Osteoblast (primary cell): ENCODE measurements around the gene MRPL4. TPM values are rescaled to one million over a fixed set of nuclear protein-coding genes. Genes with fewer than 3 reads are reported as not detected.

Experiments used
- DNase-seq: peaks from one replicate; pipeline ENCODE4 v3.0.0; 2011; ENCODE audit warnings: low spot score, mixed read lengths; ENCODE audit not compliant: insufficient read length; ENCODE audit errors: missing footprints
- H2AFZ ChIP-seq: 2 replicates; pipeline ENCODE4 v1.6.0; 2011; ENCODE audit warnings: mild to moderate bottlenecking, low read length
- H3K27ac ChIP-seq: 2 replicates; pipeline ENCODE4 v1.5.1; 2011; ENCODE audit warnings: mild to moderate bottlenecking, low read depth, low read length, moderate library complexity
- H3K27me3 ChIP-seq: 2 replicates; pipeline ENCODE4 v1.6.0; 2012; ENCODE audit warnings: mild to moderate bottlenecking, control low read depth, inconsistent platforms, low read length, moderate library complexity; ENCODE audit not compliant: insufficient read depth
- H3K36me3 ChIP-seq: 2 replicates; pipeline ENCODE4 v1.5.1; 2011; ENCODE audit warnings: mild to moderate bottlenecking, low read length, control low read depth, moderate library complexity; ENCODE audit not compliant: insufficient read depth
- H3K4me1 ChIP-seq: 2 replicates; pipeline ENCODE4 v1.5.1; 2011; ENCODE audit warnings: mild to moderate bottlenecking, low read length, control low read depth, moderate library complexity; ENCODE audit not compliant: insufficient read depth
- H3K4me2 ChIP-seq: 2 replicates; pipeline ENCODE4 v1.6.0; 2011; ENCODE audit warnings: mild to moderate bottlenecking, low read length; ENCODE audit not compliant: insufficient read depth
- H3K4me3 ChIP-seq: fragments of 200-600 bp; sonication (generic); 3 replicates; pipeline ENCODE4 v1.5.1; 2012; ENCODE audit warnings: mild to moderate bottlenecking, low read length, inconsistent platforms; ENCODE audit not compliant: insufficient read depth
- H3K79me2 ChIP-seq: 2 replicates; pipeline ENCODE4 v1.6.0; 2012; ENCODE audit warnings: mild to moderate bottlenecking, low read length, control low read depth, inconsistent platforms; ENCODE audit not compliant: insufficient read depth
- H3K9me3 ChIP-seq: 2 replicates; pipeline ENCODE4 v1.5.1; 2011; ENCODE audit warnings: low read depth, low read length, control low read depth
- H4K20me1 ChIP-seq: 2 replicates; pipeline ENCODE4 v1.6.0; 2012; ENCODE audit warnings: mild to moderate bottlenecking, low read length, control low read depth; ENCODE audit not compliant: insufficient read depth
- total RNA-seq: library from RNA; depleted of rRNA; stranded (reverse); fragments of >200 nt; gene quantifications from 2 replicates; pipeline ENCODE4 v1.2.3, GENCODE V29; 2012
- TF ChIP-seq, protein P1 (sequence below): IDR thresholded peaks from 2 replicates; pipeline ENCODE4 v1.5.1; 2011; ENCODE audit warnings: mild to moderate bottlenecking, low read depth, low read length, moderate library complexity; ENCODE audit errors: extremely low read depth

MRPL4 gene
- total RNA-seq, 1 donor, result 37.3 TPM

DNA sequence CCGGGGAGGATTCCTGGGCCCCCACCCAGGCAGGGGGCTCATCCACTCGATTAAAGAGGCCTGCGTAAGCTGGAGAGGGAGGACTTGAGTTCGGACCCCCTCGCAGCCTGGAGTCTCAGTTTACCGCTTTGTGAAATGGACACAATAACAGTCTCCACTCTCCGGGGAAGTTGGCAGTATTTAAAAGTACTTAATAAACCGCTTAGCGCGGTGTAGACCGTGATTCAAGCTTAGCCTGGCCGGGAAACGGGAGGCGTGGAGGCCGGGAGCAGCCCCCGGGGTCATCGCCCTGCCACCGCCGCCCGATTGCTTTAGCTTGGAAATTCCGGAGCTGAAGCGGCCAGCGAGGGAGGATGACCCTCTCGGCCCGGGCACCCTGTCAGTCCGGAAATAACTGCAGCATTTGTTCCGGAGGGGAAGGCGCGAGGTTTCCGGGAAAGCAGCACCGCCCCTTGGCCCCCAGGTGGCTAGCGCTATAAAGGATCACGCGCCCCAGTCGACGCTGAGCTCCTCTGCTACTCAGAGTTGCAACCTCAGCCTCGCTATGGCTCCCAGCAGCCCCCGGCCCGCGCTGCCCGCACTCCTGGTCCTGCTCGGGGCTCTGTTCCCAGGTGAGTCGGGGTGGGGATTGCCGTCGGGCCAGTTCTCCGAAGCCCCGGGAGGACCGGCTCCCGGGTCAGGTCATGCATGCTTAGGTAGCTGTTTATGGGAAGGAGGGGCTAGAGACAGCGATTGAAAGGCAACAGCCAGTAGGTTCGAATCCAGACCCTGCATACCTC, 18.8 kb downstream of the MRPL4 start, which contains the start of gene ICAM1:
TSS of gene ICAM1 (plus strand) at position 505 of the 779 bp plus-strand sequence. CDS start at position 545, 40 bp downstream.
- peak within 1 kb of the TSS; percentile 66 for H3K4me3 ChIP-seq
- TF ChIP-seq, protein P1, sequence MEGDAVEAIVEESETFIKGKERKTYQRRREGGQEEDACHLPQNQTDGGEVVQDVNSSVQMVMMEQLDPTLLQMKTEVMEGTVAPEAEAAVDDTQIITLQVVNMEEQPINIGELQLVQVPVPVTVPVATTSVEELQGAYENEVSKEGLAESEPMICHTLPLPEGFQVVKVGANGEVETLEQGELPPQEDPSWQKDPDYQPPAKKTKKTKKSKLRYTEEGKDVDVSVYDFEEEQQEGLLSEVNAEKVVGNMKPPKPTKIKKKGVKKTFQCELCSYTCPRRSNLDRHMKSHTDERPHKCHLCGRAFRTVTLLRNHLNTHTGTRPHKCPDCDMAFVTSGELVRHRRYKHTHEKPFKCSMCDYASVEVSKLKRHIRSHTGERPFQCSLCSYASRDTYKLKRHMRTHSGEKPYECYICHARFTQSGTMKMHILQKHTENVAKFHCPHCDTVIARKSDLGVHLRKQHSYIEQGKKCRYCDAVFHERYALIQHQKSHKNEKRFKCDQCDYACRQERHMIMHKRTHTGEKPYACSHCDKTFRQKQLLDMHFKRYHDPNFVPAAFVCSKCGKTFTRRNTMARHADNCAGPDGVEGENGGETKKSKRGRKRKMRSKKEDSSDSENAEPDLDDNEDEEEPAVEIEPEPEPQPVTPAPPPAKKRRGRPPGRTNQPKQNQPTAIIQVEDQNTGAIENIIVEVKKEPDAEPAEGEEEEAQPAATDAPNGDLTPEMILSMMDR, result no peak
- no peaks in the 10 kb centered on the region for H4K20me1 ChIP-seq
- peaks cover 11% of the 10 kb centered on the region for H3K4me1 ChIP-seq
- no peaks in the 10 kb centered on the region for H3K36me3 ChIP-seq
- peak within 1 kb of the TSS; percentile 80 for H2AFZ ChIP-seq
- H3K4me2 ChIP-seq, result peak within 1 kb of the TSS; percentile 74
- no peaks in the 10 kb centered on the region for H3K27me3 ChIP-seq
- peak; percentile 76 for DNase-seq
- no peaks in the 10 kb centered on the region for H3K79me2 ChIP-seq
- peak within 1 kb of the TSS; percentile 12 for H3K27ac ChIP-seq
- no peaks in the 10 kb centered on the region for H3K9me3 ChIP-seq

DNA sequence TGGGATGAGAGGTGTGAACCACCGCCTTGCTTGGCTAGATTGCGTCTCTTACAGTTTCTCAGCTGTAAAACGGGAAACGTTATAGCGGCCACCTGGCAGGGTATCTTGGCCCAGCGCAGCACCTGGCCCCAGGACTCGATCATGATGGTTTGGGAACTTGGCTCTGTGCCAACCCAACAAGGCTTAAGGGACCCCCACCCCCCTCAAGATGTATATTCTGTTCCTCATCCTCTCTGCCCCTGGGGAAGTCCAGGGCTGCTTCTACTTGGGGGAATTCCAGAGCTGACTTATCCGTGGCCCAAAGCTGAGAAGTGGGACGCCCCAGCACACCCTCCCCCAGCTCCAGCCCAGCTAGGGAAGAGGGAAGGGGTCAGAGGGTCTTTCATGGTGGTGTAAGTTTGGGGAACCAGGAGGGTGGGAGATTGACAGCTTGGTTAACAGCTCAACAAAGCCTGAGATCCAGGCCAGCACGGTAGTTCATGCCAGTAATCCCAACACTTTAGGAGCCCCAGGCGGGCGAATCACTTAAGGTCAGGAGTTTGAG, 19.6 kb downstream of the MRPL4 start:
- peak; percentile 58 for DNase-seq

GRCh38 chr19:10274589-10274988, 22.6 kb downstream of the MRPL4 start:
- Histone ChIP-seq H3K4me2 (no peak overlapping the region), H3K9me3 (no peaks in the 10 kb centered on the region), H3K79me2 (no peaks in the 10 kb centered on the region), H3K27me3 (no peaks in the 10 kb centered on the region), H2AFZ (no peak overlapping the region), H3K4me3 (no peak overlapping the region), H3K36me3 (no peaks in the 10 kb centered on the region), H3K27ac (no peak overlapping the region), H4K20me1 (no peaks in the 10 kb centered on the region), H3K4me1 (peaks cover 11% of the 10 kb centered on the region)
- TF ChIP-seq, protein P1, result no peak
- DNase-seq, result no peak

More for the DNA sequence above, 19.6 kb downstream of the MRPL4 start:
- Histone ChIP-seq H3K36me3 (no peaks in the 10 kb centered on the region), H3K79me2 (no peaks in the 10 kb centered on the region), H3K4me1 (peaks cover 11% of the 10 kb centered on the region), H3K27ac (no peak overlapping the region), H3K4me2 (peak overlapping the region; percentile 74), H3K9me3 (no peaks in the 10 kb centered on the region), H4K20me1 (no peaks in the 10 kb centered on the region), H2AFZ (peak overlapping the region; percentile 25), H3K4me3 (peak overlapping the region; percentile 66), H3K27me3 (no peaks in the 10 kb centered on the region)
- TF ChIP-seq, protein P1, result no peak

DNA sequence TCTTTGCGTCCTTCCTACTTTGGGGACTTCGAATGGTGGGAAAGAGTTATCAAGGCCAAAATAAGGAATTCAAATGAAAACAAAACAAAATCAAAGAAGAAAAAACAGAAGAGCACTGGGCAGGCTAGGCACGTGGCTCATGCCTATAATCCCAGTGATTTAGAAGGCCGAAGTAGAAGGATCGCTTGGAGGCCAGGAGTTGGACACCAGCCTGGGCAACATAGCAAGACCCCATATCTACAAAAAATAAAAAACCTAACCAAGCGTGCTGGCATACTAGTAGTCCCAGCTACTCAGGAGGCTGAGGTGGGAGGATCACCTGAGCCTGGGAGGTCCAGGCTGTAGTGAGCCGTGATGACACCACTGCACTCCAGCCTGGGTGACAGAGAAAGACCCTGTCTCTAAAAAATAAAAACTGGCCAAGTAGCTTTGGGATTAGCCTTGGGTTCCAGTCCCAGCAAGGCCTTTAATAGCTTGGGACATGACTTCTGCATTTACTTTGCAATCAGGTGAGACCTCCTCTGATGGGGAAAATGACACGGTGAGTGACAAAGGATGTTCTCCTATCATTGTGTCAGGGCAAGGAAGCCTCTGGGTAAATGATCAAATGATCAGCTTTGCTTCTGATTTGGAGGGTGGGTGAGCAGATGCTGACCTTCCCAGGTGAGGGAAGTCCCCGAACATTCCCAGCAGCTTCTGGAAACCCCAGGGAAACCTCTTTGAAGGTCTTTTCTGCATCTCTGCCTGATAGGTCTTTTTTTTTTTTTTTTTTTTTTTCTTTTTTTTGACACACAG, 26.0 kb downstream of the MRPL4 start:
- no peak for DNase-seq
- no peaks in the 10 kb centered on the region for H4K20me1 ChIP-seq
- H2AFZ ChIP-seq, result no peak overlapping the region
- TF ChIP-seq, protein P1, result no peak
- H3K27me3 ChIP-seq, result no peaks in the 10 kb centered on the region
- no peaks in the 10 kb centered on the region for H3K9me3 ChIP-seq
- H3K36me3 ChIP-seq, result no peaks in the 10 kb centered on the region
- H3K4me2 ChIP-seq, result no peak overlapping the region
- H3K4me3 ChIP-seq, result no peak overlapping the region
- no peaks in the 10 kb centered on the region for H3K4me1 ChIP-seq
- H3K79me2 ChIP-seq, result no peaks in the 10 kb centered on the region
- H3K27ac ChIP-seq, result no peak overlapping the region
